HEK293 (cell line): Measurements from ENCODE around the gene BMAL2.
A peak's percentile ranks its signal among the peaks of the same experiment; 100 is the strongest.

Experiments used
- CTCF ChIA-PET: fragments of 350-600 bp; formaldehyde crosslinking; extraction: SDS; loops from one replicate; lab custom pipeline; 2021; ENCODE audit warnings: antibody characterized with exemption; lab: Yijun Ruan, JAX
- POLR2A ChIA-PET: fragments of 300-600 bp; formaldehyde crosslinking; extraction: SDS; loops from one replicate; lab custom pipeline; 2020; ENCODE audit warnings: antibody characterized with exemption, inconsistent platforms; lab: Yijun Ruan, JAX
- H3K27ac ChIP-seq: fragments of 200-500 bp; sonication (Bioruptor generic); 2 replicates; pipeline ENCODE4 v1.5.1; 2014; ENCODE audit warnings: low read depth, low read length, control low read depth, inconsistent platforms; ENCODE audit errors: extremely low read depth
- H3K36me3 ChIP-seq, 2 experiments: fragments of 200-500 bp in 1 of 2; sonication (Bioruptor generic) in 1 of 2; 1 replicate in 1 of 2; 2 replicates in 1 of 2; pipeline ENCODE4 v1.5.1; 2014 to 2017; ENCODE audit warnings: inconsistent platforms in 2 of 2, low read length in 2 of 2; ENCODE audit not compliant: control insufficient read depth in 2 of 2, insufficient read depth in 1 of 2
- H3K4me1 ChIP-seq: fragments of 200-500 bp; sonication (Bioruptor generic); 2 replicates; pipeline ENCODE4 v1.5.1; 2014; ENCODE audit warnings: mild to moderate bottlenecking, low read length, inconsistent platforms; ENCODE audit not compliant: control insufficient read depth, insufficient read depth
- H3K4me3 ChIP-seq: 2 replicates; pipeline ENCODE4 v1.5.1; 2011; ENCODE audit warnings: low read depth, mild to moderate bottlenecking, control low read depth, low read length, moderate library complexity
- H3K9me3 ChIP-seq: fragments of 200-500 bp; sonication (Bioruptor generic); 2 replicates; pipeline ENCODE4 v1.5.1; 2014; ENCODE audit warnings: low read depth, low read length, inconsistent platforms; ENCODE audit not compliant: control insufficient read depth, insufficient read depth
- BCL11A ChIP-seq: fragments of 450-650 bp; formaldehyde crosslinking; IDR thresholded peaks from 2 replicates; pipeline ENCODE4 v1.5.1; 2016; ENCODE audit warnings: low read depth, missing biosample characterization, missing genetic modification characterization
- FEZF1 ChIP-seq: fragments of 450-650 bp; formaldehyde crosslinking; IDR thresholded peaks from 2 replicates; pipeline ENCODE4 v1.5.1; 2016; ENCODE audit warnings: missing biosample characterization, missing genetic modification characterization
- IKZF3 ChIP-seq: fragments of 450-650 bp; IDR thresholded peaks from 2 replicates; pipeline ENCODE4 v1.5.0; 2018; ENCODE audit warnings: missing biosample characterization, mild to moderate bottlenecking, missing genetic modification characterization, moderate library complexity
- KLF10 ChIP-seq: fragments of 450-650 bp; IDR thresholded peaks from 2 replicates; pipeline ENCODE4 v1.5.1; 2018; ENCODE audit warnings: missing biosample characterization, mild to moderate bottlenecking, missing genetic modification characterization
- KLF8 ChIP-seq: fragments of 450-650 bp; formaldehyde crosslinking; IDR thresholded peaks from 2 replicates; pipeline ENCODE4 v1.5.1; 2016; ENCODE audit warnings: missing biosample characterization, missing genetic modification characterization
- OSR2 ChIP-seq: fragments of 450-650 bp; formaldehyde crosslinking; IDR thresholded peaks from 2 replicates; pipeline ENCODE4 v1.5.1; 2016; ENCODE audit warnings: missing biosample characterization, missing genetic modification characterization
- SP2 ChIP-seq: fragments of 450-650 bp; formaldehyde crosslinking; IDR thresholded peaks from 2 replicates; pipeline ENCODE4 v1.5.1; 2016; ENCODE audit warnings: missing biosample characterization, missing genetic modification characterization
- WT1 ChIP-seq: fragments of 450-650 bp; formaldehyde crosslinking; IDR thresholded peaks from 2 replicates; pipeline ENCODE4 v1.5.1; 2016; ENCODE audit warnings: missing biosample characterization, missing genetic modification characterization
- YY1 ChIP-seq: fragments of 450-650 bp; formaldehyde crosslinking; IDR thresholded peaks from 2 replicates; pipeline ENCODE4 v1.5.1; 2018; ENCODE audit warnings: missing biosample characterization, missing genetic modification characterization
- ZBTB17 ChIP-seq: fragments of 450-650 bp; formaldehyde crosslinking; IDR thresholded peaks from 2 replicates; pipeline ENCODE4 v1.5.1; 2016; ENCODE audit warnings: missing biosample characterization, missing genetic modification characterization
- ZEB2 ChIP-seq: fragments of 450-650 bp; formaldehyde crosslinking; IDR thresholded peaks from 2 replicates; pipeline ENCODE4 v1.5.1; 2016; ENCODE audit warnings: missing biosample characterization, missing genetic modification characterization
- ZIC2 ChIP-seq: fragments of 450-650 bp; formaldehyde crosslinking; IDR thresholded peaks from 2 replicates; pipeline ENCODE4 v1.5.1; 2016; ENCODE audit warnings: missing biosample characterization, missing genetic modification characterization
- ZNF302 ChIP-seq: fragments of 450-650 bp; formaldehyde crosslinking; IDR thresholded peaks from 2 replicates; pipeline ENCODE4 v1.5.1; 2016; ENCODE audit warnings: missing biosample characterization, missing genetic modification characterization, low read depth
- ZNF366 ChIP-seq: fragments of 450-650 bp; formaldehyde crosslinking; conservative IDR thresholded peaks from 2 replicates; pipeline ENCODE4 v1.5.1; 2016; ENCODE audit warnings: missing biosample characterization, missing genetic modification characterization
- ZNF37A ChIP-seq: fragments of 450-650 bp; IDR thresholded peaks from 2 replicates; pipeline ENCODE4 v1.5.1; 2018; ENCODE audit warnings: missing biosample characterization, missing genetic modification characterization
- ZNF585B ChIP-seq: fragments of 450-650 bp; formaldehyde crosslinking; IDR thresholded peaks from 2 replicates; pipeline ENCODE4 v1.5.1; 2016; ENCODE audit warnings: missing biosample characterization, missing genetic modification characterization
- ZNF768 ChIP-seq: fragments of 450-650 bp; formaldehyde crosslinking; IDR thresholded peaks from 2 replicates; pipeline ENCODE4 v1.5.1; 2018; ENCODE audit warnings: missing biosample characterization, mild to moderate bottlenecking, missing genetic modification characterization
- ZNF837 ChIP-seq: fragments of 450-650 bp; formaldehyde crosslinking; IDR thresholded peaks from 2 replicates; pipeline ENCODE4 v1.5.1; 2016; ENCODE audit warnings: missing biosample characterization, missing genetic modification characterization
- ZNF843 ChIP-seq: fragments of 450-650 bp; formaldehyde crosslinking; IDR thresholded peaks from 2 replicates; pipeline ENCODE4 v1.5.1; 2016; ENCODE audit warnings: missing biosample characterization, missing genetic modification characterization
- ZXDB ChIP-seq: fragments of 450-650 bp; formaldehyde crosslinking; IDR thresholded peaks from 2 replicates; pipeline ENCODE4 v1.5.1; 2016; ENCODE audit warnings: missing biosample characterization, missing genetic modification characterization
- TF ChIP-seq, protein P1 (sequence below): fragments of 450-650 bp; formaldehyde crosslinking; IDR thresholded peaks from 2 replicates; pipeline ENCODE4 v1.5.1; 2017; ENCODE audit warnings: missing biosample characterization, missing genetic modification characterization
- TF ChIP-seq, protein P2 (sequence below): fragments of 450-650 bp; formaldehyde crosslinking; IDR thresholded peaks from 2 replicates; pipeline ENCODE4 v1.5.1; 2017; ENCODE audit warnings: missing biosample characterization, missing genetic modification characterization
- TF ChIP-seq, protein P3 (sequence below): fragments of 450-650 bp; formaldehyde crosslinking; IDR thresholded peaks from 2 replicates; pipeline ENCODE4 v1.5.1; 2016; ENCODE audit warnings: missing biosample characterization, missing genetic modification characterization
- TF ChIP-seq, protein P4 (sequence below): fragments of 450-650 bp; formaldehyde crosslinking; IDR thresholded peaks from 2 replicates; pipeline ENCODE4 v1.5.1; 2016; ENCODE audit warnings: missing biosample characterization, missing genetic modification characterization
- TF ChIP-seq, protein P5 (sequence below): fragments of 450-650 bp; formaldehyde crosslinking; IDR thresholded peaks from 2 replicates; pipeline ENCODE4 v1.5.1; 2017; ENCODE audit warnings: missing biosample characterization, missing genetic modification characterization

BMAL2 gene

DNA sequence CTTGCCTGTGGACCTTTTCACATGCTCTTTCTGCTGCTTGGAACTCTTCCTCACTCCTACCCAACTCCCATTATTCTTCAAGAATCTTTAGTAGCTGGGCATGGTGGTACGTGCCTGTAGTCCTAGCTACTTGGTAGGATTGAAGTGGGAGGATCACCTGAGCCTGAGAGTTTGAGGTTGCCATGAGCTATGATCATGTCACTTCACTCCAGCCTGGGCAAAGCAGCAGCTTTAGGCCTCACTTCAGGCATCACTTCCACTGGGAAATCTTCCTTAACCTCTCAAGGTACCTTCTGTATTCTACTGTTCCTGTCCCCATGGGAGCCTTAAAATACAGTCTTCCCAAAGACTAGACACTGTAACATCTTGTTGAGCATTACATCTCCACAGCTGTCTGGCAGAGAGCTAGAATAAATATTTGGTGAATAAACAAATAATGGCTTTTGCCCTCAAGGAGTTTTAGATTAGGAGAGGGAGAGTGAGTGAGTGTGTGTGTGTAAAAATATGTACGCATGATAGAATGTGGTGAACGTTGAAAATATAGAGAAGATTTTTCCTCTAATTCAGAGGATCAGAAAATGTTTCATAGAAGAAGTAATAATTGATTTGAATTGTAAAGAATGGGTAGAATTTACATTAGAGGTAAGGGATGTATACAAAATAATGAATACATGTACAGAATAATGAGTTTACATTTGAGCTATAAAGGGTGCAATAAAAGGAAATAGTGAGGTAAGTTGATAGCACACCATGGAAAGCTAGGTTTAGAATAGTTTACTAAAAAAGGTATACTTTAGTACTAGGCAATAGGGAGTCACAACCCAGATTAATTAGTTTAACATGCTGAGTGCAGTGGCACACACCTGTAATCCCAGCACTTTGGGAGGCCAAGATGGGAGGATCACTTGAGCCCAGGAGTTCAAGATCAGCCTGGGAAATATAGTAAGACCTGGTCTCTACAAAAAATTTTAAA lies 29.2 kb upstream of the BMAL2 start:
- Histone ChIP-seq H3K4me1 (peaks cover 13% of the 10 kb centered on the region), H3K36me3 (peaks cover 8 to 28% of the 10 kb centered on the region in 2 experiments), H3K4me3 (no peak overlapping the region), H3K27ac (peak overlapping the region; percentile 38), H3K9me3 (no peaks in the 10 kb centered on the region)
- ChIA-PET POLR2A (interaction anchor here (0.7 kb wide), 1 partner anchor 59 kb away, joined by 4 read pairs; the partner anchor contains the start of gene STK38L), CTCF (interaction anchor here (0.5 to 6.2 kb wide), 11 partner anchors 14 to 1881 kb away, joined by 3 to 65 read pairs (median 3); partner anchors contain the start of gene TM7SF3)
- TF ChIP-seq ZNF37A, result no peak
- no peak for TF ChIP-seq SP2 (tag by site-specific recombination)
- peak; percentile 20; the same call in 1 of the 2 replicates for TF ChIP-seq FEZF1 (tag by site-specific recombination)
- TF ChIP-seq, protein P1, sequence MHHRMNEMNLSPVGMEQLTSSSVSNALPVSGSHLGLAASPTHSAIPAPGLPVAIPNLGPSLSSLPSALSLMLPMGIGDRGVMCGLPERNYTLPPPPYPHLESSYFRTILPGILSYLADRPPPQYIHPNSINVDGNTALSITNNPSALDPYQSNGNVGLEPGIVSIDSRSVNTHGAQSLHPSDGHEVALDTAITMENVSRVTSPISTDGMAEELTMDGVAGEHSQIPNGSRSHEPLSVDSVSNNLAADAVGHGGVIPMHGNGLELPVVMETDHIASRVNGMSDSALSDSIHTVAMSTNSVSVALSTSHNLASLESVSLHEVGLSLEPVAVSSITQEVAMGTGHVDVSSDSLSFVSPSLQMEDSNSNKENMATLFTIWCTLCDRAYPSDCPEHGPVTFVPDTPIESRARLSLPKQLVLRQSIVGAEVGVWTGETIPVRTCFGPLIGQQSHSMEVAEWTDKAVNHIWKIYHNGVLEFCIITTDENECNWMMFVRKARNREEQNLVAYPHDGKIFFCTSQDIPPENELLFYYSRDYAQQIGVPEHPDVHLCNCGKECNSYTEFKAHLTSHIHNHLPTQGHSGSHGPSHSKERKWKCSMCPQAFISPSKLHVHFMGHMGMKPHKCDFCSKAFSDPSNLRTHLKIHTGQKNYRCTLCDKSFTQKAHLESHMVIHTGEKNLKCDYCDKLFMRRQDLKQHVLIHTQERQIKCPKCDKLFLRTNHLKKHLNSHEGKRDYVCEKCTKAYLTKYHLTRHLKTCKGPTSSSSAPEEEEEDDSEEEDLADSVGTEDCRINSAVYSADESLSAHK (tag by site-specific recombination), result peak; percentile 17; the same call in 1 of the 2 replicates
- TF ChIP-seq ZNF302 (tag by site-specific recombination), result peak; percentile 68; the same call in 1 of the 2 replicates
- TF ChIP-seq KLF8 (tag by site-specific recombination), result peak; percentile 67
- TF ChIP-seq ZNF837 (tag by site-specific recombination), result no peak
- no peak for TF ChIP-seq ZIC2
- 0 out of 2 replicates have a peak, but pooled peaks have one; percentile 52 for TF ChIP-seq WT1 (tag by site-specific recombination)
- TF ChIP-seq, protein P2, sequence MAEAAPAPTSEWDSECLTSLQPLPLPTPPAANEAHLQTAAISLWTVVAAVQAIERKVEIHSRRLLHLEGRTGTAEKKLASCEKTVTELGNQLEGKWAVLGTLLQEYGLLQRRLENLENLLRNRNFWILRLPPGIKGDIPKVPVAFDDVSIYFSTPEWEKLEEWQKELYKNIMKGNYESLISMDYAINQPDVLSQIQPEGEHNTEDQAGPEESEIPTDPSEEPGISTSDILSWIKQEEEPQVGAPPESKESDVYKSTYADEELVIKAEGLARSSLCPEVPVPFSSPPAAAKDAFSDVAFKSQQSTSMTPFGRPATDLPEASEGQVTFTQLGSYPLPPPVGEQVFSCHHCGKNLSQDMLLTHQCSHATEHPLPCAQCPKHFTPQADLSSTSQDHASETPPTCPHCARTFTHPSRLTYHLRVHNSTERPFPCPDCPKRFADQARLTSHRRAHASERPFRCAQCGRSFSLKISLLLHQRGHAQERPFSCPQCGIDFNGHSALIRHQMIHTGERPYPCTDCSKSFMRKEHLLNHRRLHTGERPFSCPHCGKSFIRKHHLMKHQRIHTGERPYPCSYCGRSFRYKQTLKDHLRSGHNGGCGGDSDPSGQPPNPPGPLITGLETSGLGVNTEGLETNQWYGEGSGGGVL, result peak; percentile 66; the same call in 1 of the 2 replicates
- 0 out of 2 replicates have a peak, but pooled peaks have one; percentile 22 for TF ChIP-seq ZNF366 (tag by site-specific recombination)
- TF ChIP-seq ZBTB17, result 0 out of 2 replicates have a peak, but pooled peaks have one; percentile 29
- TF ChIP-seq, protein P3, sequence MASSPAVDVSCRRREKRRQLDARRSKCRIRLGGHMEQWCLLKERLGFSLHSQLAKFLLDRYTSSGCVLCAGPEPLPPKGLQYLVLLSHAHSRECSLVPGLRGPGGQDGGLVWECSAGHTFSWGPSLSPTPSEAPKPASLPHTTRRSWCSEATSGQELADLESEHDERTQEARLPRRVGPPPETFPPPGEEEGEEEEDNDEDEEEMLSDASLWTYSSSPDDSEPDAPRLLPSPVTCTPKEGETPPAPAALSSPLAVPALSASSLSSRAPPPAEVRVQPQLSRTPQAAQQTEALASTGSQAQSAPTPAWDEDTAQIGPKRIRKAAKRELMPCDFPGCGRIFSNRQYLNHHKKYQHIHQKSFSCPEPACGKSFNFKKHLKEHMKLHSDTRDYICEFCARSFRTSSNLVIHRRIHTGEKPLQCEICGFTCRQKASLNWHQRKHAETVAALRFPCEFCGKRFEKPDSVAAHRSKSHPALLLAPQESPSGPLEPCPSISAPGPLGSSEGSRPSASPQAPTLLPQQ, result peak; percentile 28; the same call in 1 of the 2 replicates
- TF ChIP-seq ZNF843 (tag by site-specific recombination), result peak; percentile 56; the same call in 1 of the 2 replicates
- peak; percentile 21; the same call in 1 of the 2 replicates for TF ChIP-seq ZEB2
- peak; percentile 42; the same call in 1 of the 2 replicates for TF ChIP-seq IKZF3 (tag by site-specific recombination)
- TF ChIP-seq ZXDB (tag by site-specific recombination), result peak; percentile 49; the same call in 1 of the 2 replicates
- TF ChIP-seq ZNF768 (tag by site-specific recombination), result no peak
- TF ChIP-seq, protein P4, sequence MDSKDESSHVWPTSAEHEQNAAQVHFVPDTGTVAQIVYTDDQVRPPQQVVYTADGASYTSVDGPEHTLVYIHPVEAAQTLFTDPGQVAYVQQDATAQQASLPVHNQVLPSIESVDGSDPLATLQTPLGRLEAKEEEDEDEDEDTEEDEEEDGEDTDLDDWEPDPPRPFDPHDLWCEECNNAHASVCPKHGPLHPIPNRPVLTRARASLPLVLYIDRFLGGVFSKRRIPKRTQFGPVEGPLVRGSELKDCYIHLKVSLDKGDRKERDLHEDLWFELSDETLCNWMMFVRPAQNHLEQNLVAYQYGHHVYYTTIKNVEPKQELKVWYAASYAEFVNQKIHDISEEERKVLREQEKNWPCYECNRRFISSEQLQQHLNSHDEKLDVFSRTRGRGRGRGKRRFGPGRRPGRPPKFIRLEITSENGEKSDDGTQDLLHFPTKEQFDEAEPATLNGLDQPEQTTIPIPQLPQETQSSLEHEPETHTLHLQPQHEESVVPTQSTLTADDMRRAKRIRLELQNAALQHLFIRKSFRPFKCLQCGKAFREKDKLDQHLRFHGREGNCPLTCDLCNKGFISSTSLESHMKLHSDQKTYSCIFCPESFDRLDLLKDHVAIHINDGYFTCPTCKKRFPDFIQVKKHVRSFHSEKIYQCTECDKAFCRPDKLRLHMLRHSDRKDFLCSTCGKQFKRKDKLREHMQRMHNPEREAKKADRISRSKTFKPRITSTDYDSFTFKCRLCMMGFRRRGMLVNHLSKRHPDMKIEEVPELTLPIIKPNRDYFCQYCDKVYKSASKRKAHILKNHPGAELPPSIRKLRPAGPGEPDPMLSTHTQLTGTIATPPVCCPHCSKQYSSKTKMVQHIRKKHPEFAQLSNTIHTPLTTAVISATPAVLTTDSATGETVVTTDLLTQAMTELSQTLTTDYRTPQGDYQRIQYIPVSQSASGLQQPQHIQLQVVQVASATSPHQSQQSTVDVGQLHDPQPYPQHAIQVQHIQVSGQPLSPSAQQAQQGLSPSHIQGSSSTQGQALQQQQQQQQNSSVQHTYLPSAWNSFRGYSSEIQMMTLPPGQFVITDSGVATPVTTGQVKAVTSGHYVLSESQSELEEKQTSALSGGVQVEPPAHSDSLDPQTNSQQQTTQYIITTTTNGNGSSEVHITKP (tag by site-specific recombination), result peak; percentile 30; the same call in 1 of the 2 replicates
- TF ChIP-seq OSR2 (tag by site-specific recombination), result peak; percentile 71
- TF ChIP-seq KLF10 (tag by site-specific recombination), result peak; percentile 25; the same call in 1 of the 2 replicates
- TF ChIP-seq, protein P5, sequence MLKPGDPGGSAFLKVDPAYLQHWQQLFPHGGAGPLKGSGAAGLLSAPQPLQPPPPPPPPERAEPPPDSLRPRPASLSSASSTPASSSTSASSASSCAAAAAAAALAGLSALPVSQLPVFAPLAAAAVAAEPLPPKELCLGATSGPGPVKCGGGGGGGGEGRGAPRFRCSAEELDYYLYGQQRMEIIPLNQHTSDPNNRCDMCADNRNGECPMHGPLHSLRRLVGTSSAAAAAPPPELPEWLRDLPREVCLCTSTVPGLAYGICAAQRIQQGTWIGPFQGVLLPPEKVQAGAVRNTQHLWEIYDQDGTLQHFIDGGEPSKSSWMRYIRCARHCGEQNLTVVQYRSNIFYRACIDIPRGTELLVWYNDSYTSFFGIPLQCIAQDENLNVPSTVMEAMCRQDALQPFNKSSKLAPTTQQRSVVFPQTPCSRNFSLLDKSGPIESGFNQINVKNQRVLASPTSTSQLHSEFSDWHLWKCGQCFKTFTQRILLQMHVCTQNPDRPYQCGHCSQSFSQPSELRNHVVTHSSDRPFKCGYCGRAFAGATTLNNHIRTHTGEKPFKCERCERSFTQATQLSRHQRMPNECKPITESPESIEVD (tag by site-specific recombination), result peak; percentile 19; the same call in 1 of the 2 replicates
- no peak for TF ChIP-seq ZNF585B (tag by site-specific recombination)
- TF ChIP-seq BCL11A (tag by site-specific recombination), result 0 out of 2 replicates have a peak, but pooled peaks have one; percentile 34
- no peak for TF ChIP-seq YY1 (tag by site-specific recombination)
